Coronary artery (tissue), 2 donors: ENCODE results near the gene CHST6.

Experiments
- DNase-seq: peaks from one replicate; pipeline ENCODE4 v3.0.0-alpha.2; 2017; ENCODE audit warnings: low spot score
- H3K27ac ChIP-seq, 2 donors: fragments of 200-600 bp; sonication (generic); one replicate each; pipeline ENCODE4 v1.5.1; 2016 to 2019
- H3K4me3 ChIP-seq: fragments of 200-600 bp; sonication (generic); 2 replicates; pipeline ENCODE4 v1.5.1; 2016; ENCODE audit warnings: mild to moderate bottlenecking, moderate library complexity
- TF ChIP-seq, protein P1 (sequence below): fragments of 200-600 bp; sonication (generic); IDR thresholded peaks from one replicate; pipeline ENCODE4 v1.5.1; 2019; ENCODE audit warnings: antibody characterized with exemption

The CHST6 gene

DNA sequence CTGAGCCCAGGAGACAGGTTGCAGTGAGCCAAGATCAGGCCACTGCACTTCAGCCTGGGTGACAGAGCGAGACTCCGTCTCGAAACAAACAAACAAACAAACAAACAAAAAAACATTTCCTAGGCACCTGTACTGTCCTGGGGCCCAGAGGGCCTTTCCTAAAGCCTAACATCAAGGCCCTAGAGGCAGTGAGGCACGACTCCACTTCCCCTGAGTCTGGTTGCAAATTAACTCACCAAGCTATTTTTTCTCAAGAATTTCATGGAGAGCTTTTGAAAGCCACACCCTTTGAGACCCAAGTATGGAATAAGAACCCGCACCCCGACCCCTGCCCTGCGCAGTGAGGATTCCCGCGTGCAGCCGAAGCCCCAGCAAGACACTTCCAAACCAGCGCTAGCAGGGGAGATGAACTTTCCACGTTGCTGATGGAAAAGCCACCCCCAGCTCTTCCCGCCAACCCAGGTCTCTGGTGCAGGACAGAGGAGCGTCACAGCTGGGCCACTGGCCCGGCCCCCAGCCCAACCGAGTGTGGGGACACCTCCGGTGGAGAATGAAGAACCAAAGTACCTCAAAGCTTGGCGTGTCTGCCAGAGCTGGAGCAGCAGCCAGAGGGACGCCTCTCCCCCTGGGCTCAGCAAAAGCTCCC is 39.4 kb upstream of the CHST6 start:
- Histone ChIP-seq H3K27ac (no peak overlapping the region), H3K4me3 (no peak overlapping the region)
- DNase-seq = no peak
- TF ChIP-seq, protein P1, sequence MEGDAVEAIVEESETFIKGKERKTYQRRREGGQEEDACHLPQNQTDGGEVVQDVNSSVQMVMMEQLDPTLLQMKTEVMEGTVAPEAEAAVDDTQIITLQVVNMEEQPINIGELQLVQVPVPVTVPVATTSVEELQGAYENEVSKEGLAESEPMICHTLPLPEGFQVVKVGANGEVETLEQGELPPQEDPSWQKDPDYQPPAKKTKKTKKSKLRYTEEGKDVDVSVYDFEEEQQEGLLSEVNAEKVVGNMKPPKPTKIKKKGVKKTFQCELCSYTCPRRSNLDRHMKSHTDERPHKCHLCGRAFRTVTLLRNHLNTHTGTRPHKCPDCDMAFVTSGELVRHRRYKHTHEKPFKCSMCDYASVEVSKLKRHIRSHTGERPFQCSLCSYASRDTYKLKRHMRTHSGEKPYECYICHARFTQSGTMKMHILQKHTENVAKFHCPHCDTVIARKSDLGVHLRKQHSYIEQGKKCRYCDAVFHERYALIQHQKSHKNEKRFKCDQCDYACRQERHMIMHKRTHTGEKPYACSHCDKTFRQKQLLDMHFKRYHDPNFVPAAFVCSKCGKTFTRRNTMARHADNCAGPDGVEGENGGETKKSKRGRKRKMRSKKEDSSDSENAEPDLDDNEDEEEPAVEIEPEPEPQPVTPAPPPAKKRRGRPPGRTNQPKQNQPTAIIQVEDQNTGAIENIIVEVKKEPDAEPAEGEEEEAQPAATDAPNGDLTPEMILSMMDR = no peak

GRCh38 chr16:75532791-75533190 is 37.5 kb upstream of the CHST6 start:
- Histone ChIP-seq H3K4me3 (no peak overlapping the region), H3K27ac (no peak overlapping the region)
- TF ChIP-seq, protein P1 = no peak
- DNase-seq = no peak

DNA sequence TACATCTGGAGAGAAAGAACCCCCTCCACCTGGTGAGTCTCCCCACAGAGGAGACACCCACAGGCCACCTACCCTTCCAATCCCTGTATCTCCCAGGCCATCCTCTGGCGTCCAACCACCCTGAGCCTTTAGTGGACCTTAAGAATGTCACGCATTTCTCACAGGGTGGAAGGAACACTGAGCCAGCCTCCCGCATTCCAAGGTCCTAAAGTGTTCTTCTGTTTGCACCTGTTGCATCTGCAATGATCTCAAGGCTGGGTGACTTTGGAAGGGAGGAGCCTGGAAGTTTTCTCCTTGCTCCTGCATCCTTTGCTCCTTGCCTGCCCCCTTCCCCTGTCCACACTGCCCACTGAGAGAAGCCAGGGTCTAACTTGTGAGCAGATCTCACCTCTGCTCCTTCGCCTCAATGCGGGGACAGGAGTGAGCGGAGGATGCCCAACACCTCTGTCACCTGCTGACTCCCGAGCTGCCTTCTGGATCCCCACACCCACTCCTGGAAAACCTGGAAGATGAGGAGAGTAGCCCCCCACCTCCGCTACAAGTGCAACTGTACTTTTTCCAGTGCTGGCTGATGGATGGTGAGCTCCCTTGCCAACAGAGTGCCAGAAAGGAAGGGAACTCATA is 37.0 kb upstream of the CHST6 start:
- H3K4me3 ChIP-seq = no peak overlapping the region
- DNase-seq = no peak
- H3K27ac ChIP-seq = no peak overlapping the region
- TF ChIP-seq, protein P1 = no peak

GRCh38 chr16:75529959-75530358 is 34.7 kb upstream of the CHST6 start:
- Histone ChIP-seq H3K27ac (no peak overlapping the region), H3K4me3 (no peak overlapping the region)
- TF ChIP-seq, protein P1 = no peak
- no peak for DNase-seq

DNA sequence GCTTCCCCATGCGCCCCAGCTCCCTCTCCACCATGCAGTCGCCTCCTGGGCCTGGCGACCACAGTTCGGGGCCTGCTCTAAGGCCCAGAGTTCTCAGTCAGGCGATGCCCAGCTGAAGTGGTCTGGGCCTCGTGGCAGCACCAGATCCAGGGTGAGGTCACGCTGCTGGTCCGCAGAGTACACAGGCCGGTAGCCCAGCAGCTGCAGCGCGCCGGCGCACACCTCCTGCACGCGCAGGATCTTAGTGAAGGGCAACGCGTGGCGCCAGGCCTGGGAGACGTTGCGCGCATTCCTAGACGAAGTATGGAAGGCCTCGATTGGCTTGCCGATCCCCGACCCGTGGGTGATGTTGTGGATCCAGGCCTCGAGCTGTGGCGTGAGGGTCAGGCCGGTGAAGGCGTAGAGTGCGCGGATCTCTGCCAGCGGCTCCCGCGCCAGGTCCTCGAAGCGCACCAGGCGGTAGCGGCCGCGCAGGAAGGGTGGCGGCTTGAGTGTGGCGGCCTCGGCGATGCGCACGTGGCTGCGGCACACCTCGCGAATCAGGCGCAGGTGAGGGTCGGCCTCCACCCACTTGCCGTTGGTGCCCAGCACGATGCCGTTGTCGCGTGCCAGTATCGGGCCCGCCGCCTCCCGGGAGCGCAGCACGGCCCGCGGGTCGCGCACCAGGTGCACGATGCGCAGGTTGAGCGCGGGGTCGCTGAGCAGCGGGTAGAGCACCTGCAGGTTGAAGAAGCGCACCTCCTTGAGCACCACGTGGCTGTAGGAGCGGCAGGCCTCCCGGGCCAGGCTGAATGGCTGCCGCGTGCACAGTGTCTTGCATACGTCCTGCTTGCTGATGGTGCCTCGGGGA is 34.0 kb upstream of the CHST6 start:
- DNase-seq = no peak
- Histone ChIP-seq H3K4me3 (no peak overlapping the region), H3K27ac (no peak overlapping the region)
- TF ChIP-seq, protein P1 = no peak

DNA sequence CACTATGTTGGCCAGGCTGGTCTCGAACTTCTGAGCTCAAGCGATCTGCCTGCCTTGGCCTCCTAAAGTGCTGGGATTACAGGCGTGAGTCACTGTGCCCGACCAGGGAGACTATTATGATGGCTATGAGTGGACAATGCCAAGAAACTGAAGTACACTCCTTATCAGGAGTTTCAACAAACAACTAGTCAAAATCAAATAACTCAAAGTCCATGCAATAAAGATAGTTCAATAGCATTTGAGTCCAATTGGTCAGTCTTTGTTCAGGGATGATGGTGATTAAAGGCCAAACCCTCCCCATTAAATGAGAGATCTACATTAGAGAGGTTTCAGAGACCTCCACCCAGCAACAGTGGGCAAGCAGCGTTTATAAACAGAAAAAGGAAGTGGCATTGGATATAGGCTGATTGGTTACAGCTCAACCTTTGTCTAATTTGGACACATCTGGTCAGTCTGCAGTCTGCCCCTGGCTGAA is 32.6 kb upstream of the CHST6 start:
- no peak for DNase-seq
- H3K4me3 ChIP-seq = no peak overlapping the region
- TF ChIP-seq, protein P1 = no peak
- H3K27ac ChIP-seq = no peak overlapping the region
